IMR-90 (cell line): ENCODE results near the gene PITPNM3. TPM values are rescaled to one million over a fixed set of nuclear protein-coding genes. Genes with fewer than 3 reads are reported as not detected.

ENCODE experiments used
- ATAC-seq: fragments of 200-7000 bp; cut with Tn5 transposase; 2 replicates; pipeline ENCODE4 v1.9.1; 2020; ENCODE audit warnings: low read depth, mild to moderate bottlenecking, moderate library complexity
- BruUV-seq: library from RNA; stranded (reverse); fragments of 400-500 nt; replicated peaks from 2 replicates; lab custom pipeline; 2021; lab: Mats Ljungman, UMichigan
- CTCF ChIA-PET: fragments of 300-600 bp; formaldehyde crosslinking; extraction: SDS; loops from one replicate; lab custom pipeline; 2021; ENCODE audit warnings: antibody characterized with exemption; lab: Yijun Ruan, JAX
- POLR2A ChIA-PET: fragments of 300-600 bp; sonication (Branson Sonifier 250); formaldehyde crosslinking; loops from one replicate; lab custom pipeline; 2022; ENCODE audit warnings: antibody characterized with exemption; ENCODE audit not compliant: unreplicated experiment; lab: Charles Lee
- DNase-seq: peaks from one replicate; pipeline ENCODE4 v3.0.0; 2013
- H2AFZ ChIP-seq: replicated peaks from 2 replicates; pipeline ENCODE3; 2013; ENCODE audit warnings: low read length, mild to moderate bottlenecking; ENCODE audit not compliant: poor library complexity
- H2AK5ac ChIP-seq: 2 replicates; pipeline ENCODE4 v1.6.1; 2013; ENCODE audit warnings: low read depth, low read length, inconsistent platforms
- H2AK9ac ChIP-seq: replicated peaks from 2 replicates; pipeline ENCODE3; 2013; ENCODE audit warnings: mild to moderate bottlenecking, low read depth, low read length, moderate library complexity; ENCODE audit not compliant: poor library complexity
- H2BK120ac ChIP-seq: 2 replicates; pipeline ENCODE4 v1.6.1; 2013; ENCODE audit warnings: low read depth, low read length, inconsistent platforms
- H2BK15ac ChIP-seq: 3 replicates; pipeline ENCODE4 v1.6.1; 2013; ENCODE audit warnings: low read depth, low read length, inconsistent platforms
- H2BK20ac ChIP-seq: 2 replicates; pipeline ENCODE4 v1.6.1; 2013; ENCODE audit warnings: low read depth, mild to moderate bottlenecking, inconsistent platforms, low read length, moderate library complexity
- H2BK5ac ChIP-seq: 2 replicates; pipeline ENCODE4 v1.6.1; 2013; ENCODE audit warnings: mild to moderate bottlenecking, low read depth, low read length, inconsistent platforms; ENCODE audit not compliant: poor library complexity, severe bottlenecking
- H3K14ac ChIP-seq: replicated peaks from 2 replicates; pipeline ENCODE4 v1.6.1; 2013; ENCODE audit warnings: low read depth, low read length, inconsistent platforms
- H3K18ac ChIP-seq: 2 replicates; pipeline ENCODE4 v1.6.1; 2013; ENCODE audit warnings: low read depth, low read length, control low read depth
- H3K23ac ChIP-seq: 2 replicates; pipeline ENCODE4 v1.6.1; 2013; ENCODE audit warnings: low read depth, low read length, inconsistent platforms
- H3K27ac ChIP-seq: 2 replicates; pipeline ENCODE4 v1.5.1; 2013; ENCODE audit warnings: mild to moderate bottlenecking, control low read depth, low read length; ENCODE audit not compliant: insufficient read depth
- H3K27me3 ChIP-seq: 2 replicates; pipeline ENCODE4 v1.6.1; 2013; ENCODE audit warnings: low read length; ENCODE audit not compliant: control insufficient read depth, insufficient read depth
- H3K36me3 ChIP-seq: 2 replicates; pipeline ENCODE4 v1.6.1; 2013; ENCODE audit warnings: low read length, mixed read lengths; ENCODE audit not compliant: control insufficient read depth, insufficient read depth
- H3K4ac ChIP-seq: 2 replicates; pipeline ENCODE4 v1.6.1; 2013; ENCODE audit warnings: low read depth, low read length, inconsistent platforms
- H3K4me1 ChIP-seq: 2 replicates; pipeline ENCODE4 v1.6.1; 2013; ENCODE audit warnings: low read length, mixed read lengths; ENCODE audit not compliant: control insufficient read depth, insufficient read depth
- H3K4me2 ChIP-seq: 2 replicates; pipeline ENCODE4 v1.6.1; 2013; ENCODE audit warnings: low read depth, mild to moderate bottlenecking, control low read depth, low read length, moderate library complexity
- H3K4me3 ChIP-seq: 2 replicates; pipeline ENCODE4 v1.5.1; 2013; ENCODE audit warnings: low read depth, mild to moderate bottlenecking, control low read depth, low read length, moderate library complexity; ENCODE audit not compliant: insufficient read depth
- H3K56ac ChIP-seq: 2 replicates; pipeline ENCODE4 v1.6.1; 2013; ENCODE audit warnings: low read length, inconsistent platforms; ENCODE audit not compliant: insufficient read depth; ENCODE audit errors: extremely low read depth
- H3K79me1 ChIP-seq, 2 experiments: 2 replicates each; pipeline ENCODE4 v1.6.1; 2013; ENCODE audit warnings: low read length in 2 of 2, inconsistent platforms in 1 of 2, low read depth in 1 of 2
- H3K9ac ChIP-seq: 2 replicates; pipeline ENCODE4 v1.6.1; 2013; ENCODE audit warnings: low read depth, low read length, control low read depth
- H3K9me1 ChIP-seq: 2 replicates; pipeline ENCODE4 v1.6.1; 2013; ENCODE audit warnings: low read length, inconsistent platforms; ENCODE audit not compliant: insufficient read depth
- H3K9me3 ChIP-seq: 2 replicates; pipeline ENCODE4 v1.6.1; 2013; ENCODE audit warnings: low read length; ENCODE audit not compliant: control insufficient read depth, insufficient read depth
- H4K20me1 ChIP-seq: 2 replicates; pipeline ENCODE4 v1.6.1; 2013; ENCODE audit warnings: low read length, inconsistent platforms; ENCODE audit not compliant: insufficient read depth
- H4K5ac ChIP-seq: 2 replicates; pipeline ENCODE4 v1.6.1; 2013; ENCODE audit warnings: mild to moderate bottlenecking, low read depth, low read length, control low read depth
- H4K8ac ChIP-seq, 2 experiments: 2 replicates each; pipeline ENCODE4 v1.6.1; 2013; ENCODE audit warnings: low read depth in 2 of 2, low read length in 2 of 2, control low read depth in 1 of 2, inconsistent platforms in 1 of 2
- H4K91ac ChIP-seq: 2 replicates; pipeline ENCODE4 v1.6.1; 2013; ENCODE audit warnings: low read depth, low read length, inconsistent platforms; ENCODE audit not compliant: insufficient read depth
- CEBPB ChIP-seq: IDR thresholded peaks from 2 replicates; pipeline ENCODE4 v1.6.1; 2012; ENCODE audit warnings: low read depth, low read length, improper control_type of control experiment
- CHD1 ChIP-seq: IDR thresholded peaks from 2 replicates; pipeline ENCODE4 v1.6.1; 2012; ENCODE audit warnings: low read depth, low read length, improper control_type of control experiment
- ELK1 ChIP-seq: fragments of 150-350 bp; IDR thresholded peaks from 2 replicates; pipeline ENCODE4 v1.6.1; 2016; ENCODE audit warnings: low read depth, mild to moderate bottlenecking, low read length, moderate library complexity, borderline replicate concordance
- MXI1 ChIP-seq: IDR thresholded peaks from 2 replicates; pipeline ENCODE4 v1.6.1; 2012; ENCODE audit warnings: low read depth, mild to moderate bottlenecking, low read length, moderate library complexity, borderline replicate concordance
- RCOR1 ChIP-seq: IDR thresholded peaks from 2 replicates; pipeline ENCODE4 v1.6.1; 2012; ENCODE audit warnings: mild to moderate bottlenecking, low read length, improper control_type of control experiment; ENCODE audit not compliant: insufficient replicate concordance
- USF2 ChIP-seq: fragments of 150-350 bp; IDR thresholded peaks from 2 replicates; pipeline ENCODE4 v1.6.1; 2017; ENCODE audit warnings: mild to moderate bottlenecking, antibody characterized with exemption, low read length, low read depth
- WGBS, 2 experiments: methylation state at CpG; one replicate each; pipeline versions ENCODE4 v1.1.5 to v1.1.7; 2013; ENCODE audit warnings: missing lambda C conversion rate in 2 of 2; ENCODE audit not compliant: insufficient read length in 1 of 2; ENCODE audit errors: extremely low coverage in 2 of 2; 5-methylcytosine and 5-hydroxymethylcytosine counted together
- dilution Hi-C: fragments of 300-500 bp; cut with HindIII; formaldehyde crosslinking; loops from one replicate; pipeline ENCODE4 v1.14.3; 2018; ENCODE audit warnings: low sequenced_read_pairs; ENCODE audit not compliant: unreplicated experiment
- in situ Hi-C: fragments of 300-500 bp; cut with MboI; formaldehyde crosslinking; loops from 3 replicates; pipeline ENCODE4 v1.14.3; 2019; ENCODE audit warnings: low sequenced_read_pairs, inconsistent platforms, mixed read lengths
- intact Hi-C: fragments of 100-400 bp; cut with micrococcal nuclease; formaldehyde crosslinking; loops from 2 replicates; pipeline ENCODE4 v1.10.0; 2022
- polyA plus RNA-seq, 3 experiments: library from polyadenylated mRNA; depleted of rRNA; stranded (reverse); fragments of >200 nt; gene quantifications; 2 replicates each; pipeline ENCODE4 v1.2.3, GENCODE V29; 2012; ENCODE audit warnings: low replicate concordance in 1 of 3
- total RNA-seq: library from RNA; depleted of rRNA; stranded (reverse); fragments of >200 nt; gene quantifications from 2 replicates; pipeline ENCODE4 v1.2.3, GENCODE V29; 2012

Gene PITPNM3
- total and polyA plus RNA-seq, 2 of the 4 experiments (the other 2 are of a cell fraction): 0.54 to 1.7 TPM

- Histone ChIP-seq H3K23ac (no peak overlapping the region), H4K5ac (no peak overlapping the region), H3K18ac (no peak overlapping the region), H2BK120ac (no peak overlapping the region), H3K27me3 (peaks cover 16% of the 10 kb centered on the region), H3K14ac (no peak overlapping the region), H2AFZ (no peak overlapping the region), H3K4ac (no peak overlapping the region), H3K9me3 (no peaks in the 10 kb centered on the region), H4K91ac (no peak overlapping the region), H2BK20ac (no peak overlapping the region), H3K27ac (no peak overlapping the region), H2BK5ac (no peak overlapping the region), H2AK5ac (no peak overlapping the region), H3K9ac (no peak overlapping the region), H3K4me3 (no peak overlapping the region), H3K56ac (no peak overlapping the region), H3K4me1 (no peaks in the 10 kb centered on the region), H4K8ac (no peak overlapping the region), H2BK15ac (no peak overlapping the region), H4K20me1 (no peaks in the 10 kb centered on the region), H2AK9ac (no peak overlapping the region), H3K4me2 (no peak overlapping the region), H3K36me3 (no peaks in the 10 kb centered on the region), H3K79me1 (no peaks in the 10 kb centered on the region), H3K9me1 (no peaks in the 10 kb centered on the region)
- CTCF ChIA-PET: no interaction called here
- ATAC-seq (no peak), DNase-seq (no peak)
- no TSS peak for BruUV-seq
- TF ChIP-seq ELK1 (no peak), CEBPB (no peak), MXI1 (no peak), CHD1 (no peak), USF2 (no peak), RCOR1 (no peak)
- in situ Hi-C loops: loop anchor here (10.0 to 25.0 kb wide), 2 partner anchors 228 to 711 kb away; no protein-coding TSS in a partner anchor
- intact Hi-C loops: loop anchor here (10.0 kb wide), 1 partner anchor 581 kb away; no protein-coding TSS in a partner anchor
- 58% methylated on average over 2 of the region's 8 CpGs; no CpG with 5 or more reads in 1 of the 2 experiments for WGBS, 2 experiments
- POLR2A ChIA-PET: no interaction called here
- dilution Hi-C loops: no loop called here
These were observed 140.7 kb downstream of the PITPNM3 start for GRCh38 chr17:6415616-6416015.
